Measurements from ENCODE around the gene CIDEB. TPM values are rescaled to one million over a fixed set of nuclear protein-coding genes. Genes with fewer than 3 reads are reported as not detected.
A peak's percentile ranks its signal among the peaks of the same experiment; 100 is the strongest.

The CIDEB gene
- total RNA-seq, 1 experiment from 2014 or later: not detected

DNA sequence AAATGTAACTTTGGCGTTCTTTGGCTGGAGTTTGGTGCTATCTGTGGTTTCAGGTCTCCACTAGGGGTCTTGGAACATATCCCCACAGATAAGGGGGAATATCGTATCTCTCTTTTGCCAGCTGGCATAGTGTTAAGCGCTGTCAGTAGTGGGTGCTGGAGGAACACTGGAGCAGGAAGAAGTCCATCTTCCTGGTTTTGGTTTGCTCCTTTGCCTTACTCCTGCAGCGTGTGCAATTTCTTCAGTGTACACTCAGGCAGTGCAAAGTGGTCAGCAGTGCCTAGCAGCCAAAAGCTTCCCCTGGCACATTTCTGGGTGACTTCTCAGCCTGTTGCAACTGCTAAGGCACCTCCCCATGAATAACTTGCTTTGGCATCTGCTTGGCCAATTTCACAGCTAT, 43.7 kb upstream of the CIDEB start:
- no peak overlapping the region for H4K8ac ChIP-seq (replicated peaks; ENCODE audit: insufficient read length, low read depth, low read length)
- no peak overlapping the region for H2BK20ac ChIP-seq (ENCODE audit: low read depth, low read length, poor library complexity, severe bottlenecking)
- H3T11ph ChIP-seq (ENCODE audit: low read length): no peak overlapping the region
- H2BK120ac ChIP-seq (ENCODE audit: low read depth, low read length, poor library complexity, severe bottlenecking): no peak overlapping the region
- H3K4me2 ChIP-seq (ENCODE audit: insufficient read depth, insufficient read length, low read length): no peak overlapping the region
- H3K4ac ChIP-seq (ENCODE audit: low read depth, low read length): no peak overlapping the region
- Mint-ChIP-seq H3K27ac (no peak overlapping the region; a peak in 1 of 7 replicates), H3K36me3 (ENCODE audit: insufficient read depth in 1 of 3, low read depth in 3 of 3) (no peaks in the 10 kb centered on the region), H3K4me1 (no peaks in the 10 kb centered on the region; a peak in 1 of 4 replicates), H3K9me3 (no peaks in the 10 kb centered on the region; a peak in 1 of 5 replicates), H3K27me3 (ENCODE audit: low read depth) (peaks cover 75% of the 10 kb centered on the region), H3K4me3 (no peak overlapping the region)
- H3K79me2 ChIP-seq (ENCODE audit: insufficient read depth, low read length): no peaks in the 10 kb centered on the region
- no peak overlapping the region for H2BK5ac ChIP-seq (ENCODE audit: insufficient read length, low read length)
- H3K9ac ChIP-seq (ENCODE audit: extremely low read depth, insufficient read length, low read length): no peak overlapping the region
- no peak overlapping the region for H2BK12ac ChIP-seq (ENCODE audit: insufficient read length, low read depth, low read length)
- no peak overlapping the region for H3K14ac ChIP-seq (ENCODE audit: insufficient read depth, low read length)
- H3K23me2 ChIP-seq (ENCODE audit: insufficient read length, low read depth, low read length, poor library complexity, severe bottlenecking): no peaks in the 10 kb centered on the region
- no peak overlapping the region for H4K91ac ChIP-seq (ENCODE audit: insufficient read length, low read depth, low read length)
- H2AK5ac ChIP-seq (ENCODE audit: insufficient read length, low read length): no peak overlapping the region
- no peak overlapping the region for H2AFZ ChIP-seq (ENCODE audit: low read length)
- no peaks in the 10 kb centered on the region for H3K4me1 ChIP-seq (ENCODE audit: insufficient read depth, low read length)
- WGBS (ENCODE audit: extremely low coverage, insufficient read length, low lambda C conversion rate): no CpG with 5 or more reads among the region's 4 CpGs
- TF ChIP-seq, protein P1, sequence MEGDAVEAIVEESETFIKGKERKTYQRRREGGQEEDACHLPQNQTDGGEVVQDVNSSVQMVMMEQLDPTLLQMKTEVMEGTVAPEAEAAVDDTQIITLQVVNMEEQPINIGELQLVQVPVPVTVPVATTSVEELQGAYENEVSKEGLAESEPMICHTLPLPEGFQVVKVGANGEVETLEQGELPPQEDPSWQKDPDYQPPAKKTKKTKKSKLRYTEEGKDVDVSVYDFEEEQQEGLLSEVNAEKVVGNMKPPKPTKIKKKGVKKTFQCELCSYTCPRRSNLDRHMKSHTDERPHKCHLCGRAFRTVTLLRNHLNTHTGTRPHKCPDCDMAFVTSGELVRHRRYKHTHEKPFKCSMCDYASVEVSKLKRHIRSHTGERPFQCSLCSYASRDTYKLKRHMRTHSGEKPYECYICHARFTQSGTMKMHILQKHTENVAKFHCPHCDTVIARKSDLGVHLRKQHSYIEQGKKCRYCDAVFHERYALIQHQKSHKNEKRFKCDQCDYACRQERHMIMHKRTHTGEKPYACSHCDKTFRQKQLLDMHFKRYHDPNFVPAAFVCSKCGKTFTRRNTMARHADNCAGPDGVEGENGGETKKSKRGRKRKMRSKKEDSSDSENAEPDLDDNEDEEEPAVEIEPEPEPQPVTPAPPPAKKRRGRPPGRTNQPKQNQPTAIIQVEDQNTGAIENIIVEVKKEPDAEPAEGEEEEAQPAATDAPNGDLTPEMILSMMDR (conservative IDR thresholded peaks at IDR 0.05): peak; percentile 32; the same call in 2 of the 3 replicates
- H2BK15ac ChIP-seq (ENCODE audit: low read depth, low read length): no peak overlapping the region
- H3K79me1 ChIP-seq (ENCODE audit: insufficient read depth, low read depth, low read length, poor library complexity, severe bottlenecking): no peaks in the 10 kb centered on the region
- no peaks in the 10 kb centered on the region; the same call in 1 of the 2 replicates for H3K27me3 ChIP-seq (ENCODE audit: insufficient read depth, low read length)
- no peak for DNase-seq
- no peak overlapping the region for H3K56ac ChIP-seq (ENCODE audit: insufficient read length, low read depth, low read length)
- no peak overlapping the region for H3K23ac ChIP-seq (ENCODE audit: insufficient read length, low read depth, low read length)
- no peak overlapping the region for H3K27ac ChIP-seq (ENCODE audit: insufficient read length, low read depth, low read length)
- H3K18ac ChIP-seq (ENCODE audit: insufficient read length, low read depth, low read length): no peak overlapping the region
- no peak overlapping the region for H4K5ac ChIP-seq (ENCODE audit: insufficient read length, low read depth, low read length)
- no peaks in the 10 kb centered on the region for H4K20me1 ChIP-seq (ENCODE audit: control insufficient read depth, insufficient read depth, insufficient read length)
- no peaks in the 10 kb centered on the region for H3K9me3 ChIP-seq (ENCODE audit: control insufficient read depth, low read depth, low read length)
